NCI-H82 (cell line): ENCODE data around the gene COLGALT1.
A peak's percentile ranks its signal among the peaks of the same experiment; 100 is the strongest.

Experiments used
- DNase-seq: peaks from one replicate; lab custom pipeline; 2025; lab: John Stamatoyannopoulos, UW

Gene COLGALT1

DNA sequence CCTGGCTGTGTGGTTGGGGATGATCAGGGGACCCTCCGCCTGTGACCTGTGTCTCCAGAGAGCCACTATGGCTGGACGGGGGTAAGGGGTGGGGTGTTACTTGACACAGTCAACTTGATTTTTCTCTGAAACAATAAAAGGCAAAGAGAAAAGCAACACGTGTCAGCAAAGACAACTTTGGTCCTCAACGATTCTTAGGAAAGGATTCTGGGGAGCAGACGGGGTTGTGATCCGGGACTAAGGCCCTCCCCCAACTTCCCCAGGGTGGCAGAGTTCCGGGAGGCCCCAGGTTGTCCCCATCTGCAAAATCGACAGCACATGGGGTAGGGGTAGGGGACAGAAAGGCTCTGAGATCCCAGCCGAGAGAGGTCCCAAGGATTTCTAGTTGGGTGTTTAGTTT is 46.2 kb downstream of the COLGALT1 start:
- no peak for DNase-seq

- no peak for DNase-seq
These were observed 46.8 kb downstream of the COLGALT1 start for GRCh38 chr19:17602217-17602616.

GRCh38 chr19:17602872-17603510 is 47.5 kb downstream of the COLGALT1 start:
- no peak for DNase-seq

GRCh38 chr19:17604372-17605025 is 49.0 kb downstream of the COLGALT1 start:
- peak; percentile 52 for DNase-seq

GRCh38 chr19:17605117-17605516 is 49.7 kb downstream of the COLGALT1 start:
- no peak for DNase-seq

- no peak for DNase-seq
These were observed 50.5 kb downstream of the COLGALT1 start for GRCh38 chr19:17605761-17606589.

DNA sequence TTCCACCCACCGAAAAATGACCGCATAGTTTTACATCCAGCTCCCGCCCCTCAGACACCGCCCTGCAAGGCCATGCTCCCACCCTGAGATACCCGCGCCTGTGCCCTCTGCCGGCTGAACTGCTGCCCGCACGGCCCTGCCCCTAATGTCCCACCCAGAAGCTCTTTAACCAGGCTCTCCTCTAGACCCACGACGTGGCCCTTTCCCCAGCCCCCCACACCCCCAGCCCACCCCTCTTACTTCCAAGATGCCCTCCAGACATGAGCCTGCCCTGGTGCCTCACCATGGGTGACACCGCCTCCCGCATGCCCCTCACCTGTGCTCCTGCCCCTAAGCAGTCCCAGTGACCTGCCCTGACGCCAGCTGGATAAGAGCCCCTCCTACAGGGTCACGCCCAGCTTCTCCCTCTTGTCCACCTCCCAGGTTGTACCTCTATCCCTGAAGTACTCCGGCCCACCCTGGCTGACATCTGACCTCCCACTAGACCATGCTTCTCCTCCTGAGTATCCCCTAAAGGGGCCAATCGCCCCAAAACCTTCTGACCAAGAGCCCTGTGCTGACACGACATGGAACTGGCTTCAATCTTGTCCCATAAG is 51.2 kb downstream of the COLGALT1 start:
- no peak for DNase-seq

- DNase-seq, result no peak
These were observed 52.5 kb downstream of the COLGALT1 start for GRCh38 chr19:17607936-17608335.

GRCh38 chr19:17610384-17610783 is 54.9 kb downstream of the COLGALT1 start:
- DNase-seq, result no peak

- DNase-seq, result no peak
These were observed 56.2 kb downstream of the COLGALT1 start for GRCh38 chr19:17611462-17612244.

GRCh38 chr19:17614476-17614875 is 59.0 kb downstream of the COLGALT1 start:
- DNase-seq, result no peak

DNA sequence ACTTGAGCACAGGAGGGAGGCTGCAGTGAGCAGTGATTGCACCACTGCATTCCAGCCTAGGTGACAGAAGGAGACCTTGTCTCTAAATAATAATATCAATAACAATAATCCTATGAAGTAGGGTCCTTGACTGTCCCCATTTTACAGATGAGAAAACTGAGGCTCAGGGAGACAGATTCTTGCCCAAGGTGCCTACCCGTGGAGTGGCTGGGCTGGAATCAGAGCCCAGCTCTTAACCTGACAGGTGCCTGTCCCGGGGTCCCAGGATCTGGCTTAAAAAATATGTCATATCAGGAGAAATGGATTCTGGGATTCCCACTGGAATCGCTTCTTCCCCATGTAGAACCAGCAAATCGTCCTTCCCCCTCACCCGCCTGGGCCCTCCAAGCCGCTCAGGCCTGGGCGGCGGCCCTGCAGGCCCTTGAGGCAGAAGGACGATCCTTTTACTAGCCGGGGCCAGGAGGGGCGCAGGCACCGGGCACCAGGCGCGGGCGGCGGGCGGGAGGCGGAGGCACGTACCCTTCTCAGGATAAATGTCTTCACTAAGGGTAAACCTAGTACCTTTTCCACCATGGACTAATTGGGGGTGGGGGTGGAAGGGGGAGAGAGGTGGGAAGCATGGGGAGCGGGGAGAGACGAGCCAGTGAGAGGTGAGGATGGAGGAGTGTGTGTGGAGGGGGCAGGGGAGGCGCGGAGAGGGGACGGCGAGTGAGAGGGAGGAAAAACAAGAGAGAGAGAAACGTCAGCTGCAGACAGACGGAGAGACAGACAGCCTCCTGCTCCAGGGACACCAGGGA is 60.6 kb downstream of the COLGALT1 start:
- DNase-seq, result no peak

- DNase-seq, result no peak
These were observed 61.2 kb downstream of the COLGALT1 start for GRCh38 chr19:17616686-17616960.

GRCh38 chr19:17616961-17617806 is 61.7 kb downstream of the COLGALT1 start:
- DNase-seq, result peak; percentile 61

GRCh38 chr19:17617807-17618192 is 62.4 kb downstream of the COLGALT1 start:
- no peak for DNase-seq

DNA sequence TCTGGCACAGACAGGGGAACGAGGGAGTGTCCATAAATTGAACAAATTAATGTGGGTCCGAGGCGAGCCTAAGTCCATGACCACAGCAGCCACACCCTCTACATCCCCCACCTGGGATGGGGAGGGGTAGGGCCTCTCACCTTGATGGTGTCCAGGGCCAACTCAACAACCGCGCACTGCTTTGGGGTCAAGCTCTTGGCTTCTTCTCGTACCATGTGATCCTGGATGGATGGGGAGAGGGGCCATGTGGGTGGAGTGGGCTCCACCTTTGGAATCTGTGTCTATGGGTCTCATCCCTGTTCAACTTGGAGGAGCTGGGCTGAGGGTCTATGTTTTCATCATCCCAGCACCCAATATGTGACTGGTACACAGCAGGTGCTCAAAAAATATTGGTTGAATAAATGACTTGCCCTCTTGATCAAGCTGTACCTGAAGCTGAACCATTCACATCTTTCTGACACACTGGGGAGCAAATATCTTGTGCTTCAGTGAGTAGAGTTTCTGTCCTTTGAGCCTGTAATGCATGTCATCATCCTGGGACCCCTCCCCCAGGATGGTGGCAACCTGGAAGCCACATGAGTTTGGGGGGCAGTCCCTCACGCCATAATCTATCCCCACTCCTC is 62.9 kb downstream of the COLGALT1 start:
- DNase-seq, result no peak

DNA sequence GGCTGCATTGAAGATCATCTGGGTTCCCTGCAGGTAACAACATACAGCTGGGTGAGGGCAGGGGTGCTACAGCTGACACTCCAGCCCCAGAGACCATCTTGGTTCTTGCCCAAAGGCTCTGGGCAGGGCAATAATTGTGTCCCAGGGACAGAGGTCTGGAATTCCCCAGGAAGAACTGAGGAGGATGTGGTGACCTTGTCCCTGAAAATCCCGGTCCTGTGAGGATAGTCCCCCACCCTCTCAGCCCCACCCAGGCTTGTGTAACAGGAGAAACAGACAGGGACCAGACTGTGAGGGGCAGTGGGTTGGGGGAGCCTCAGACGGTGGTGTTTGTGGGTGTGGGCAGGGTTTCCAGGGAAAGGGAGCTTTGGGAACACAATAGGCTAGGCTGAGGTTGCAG is 63.5 kb downstream of the COLGALT1 start:
- DNase-seq, result no peak

- DNase-seq, result no peak
These were observed 65.2 kb downstream of the COLGALT1 start for GRCh38 chr19:17620696-17621095.

DNA sequence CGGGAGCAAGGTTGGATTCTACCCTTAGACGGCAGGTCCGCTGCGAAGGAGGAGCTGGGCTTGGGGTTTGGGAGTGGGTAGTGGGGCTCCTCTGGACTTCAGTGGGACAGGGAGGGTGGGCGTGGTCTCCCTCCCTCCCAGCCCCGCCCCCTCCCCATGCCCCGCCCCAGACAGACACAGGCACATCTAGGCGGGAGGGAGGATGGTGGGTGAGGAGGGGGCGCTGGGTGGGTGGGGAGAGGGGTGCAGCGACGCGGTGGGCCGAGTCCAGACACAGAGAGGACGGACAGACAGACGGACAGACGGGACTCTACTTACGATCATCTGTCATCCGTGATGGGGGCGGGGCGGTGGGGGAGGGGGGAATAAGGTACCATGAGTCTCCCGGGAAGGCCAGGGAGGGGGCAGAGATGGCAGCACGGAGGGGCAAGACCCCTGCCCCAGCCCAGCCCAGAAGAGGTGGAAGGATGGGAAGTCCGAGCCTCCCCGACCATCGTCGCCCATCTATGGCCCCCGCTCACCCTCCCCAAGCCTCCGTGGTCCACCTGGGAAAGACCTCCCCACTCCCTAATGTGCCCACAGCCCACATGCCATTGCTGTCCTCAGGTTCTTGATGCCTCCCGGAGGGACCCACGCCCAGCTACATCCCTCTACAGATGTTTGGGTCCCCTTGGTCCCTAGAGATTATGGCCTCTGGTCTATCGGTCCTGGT is 67.9 kb downstream of the COLGALT1 start:
- DNase-seq, result no peak
